ENCODE data around the gene CCDC124.
"Not testable (repeated sequence)": the region's sequence is repeated elsewhere in the genome, so short reads cannot be mapped to it uniquely, and the experiment has no call there.

Gene CCDC124

DNA sequence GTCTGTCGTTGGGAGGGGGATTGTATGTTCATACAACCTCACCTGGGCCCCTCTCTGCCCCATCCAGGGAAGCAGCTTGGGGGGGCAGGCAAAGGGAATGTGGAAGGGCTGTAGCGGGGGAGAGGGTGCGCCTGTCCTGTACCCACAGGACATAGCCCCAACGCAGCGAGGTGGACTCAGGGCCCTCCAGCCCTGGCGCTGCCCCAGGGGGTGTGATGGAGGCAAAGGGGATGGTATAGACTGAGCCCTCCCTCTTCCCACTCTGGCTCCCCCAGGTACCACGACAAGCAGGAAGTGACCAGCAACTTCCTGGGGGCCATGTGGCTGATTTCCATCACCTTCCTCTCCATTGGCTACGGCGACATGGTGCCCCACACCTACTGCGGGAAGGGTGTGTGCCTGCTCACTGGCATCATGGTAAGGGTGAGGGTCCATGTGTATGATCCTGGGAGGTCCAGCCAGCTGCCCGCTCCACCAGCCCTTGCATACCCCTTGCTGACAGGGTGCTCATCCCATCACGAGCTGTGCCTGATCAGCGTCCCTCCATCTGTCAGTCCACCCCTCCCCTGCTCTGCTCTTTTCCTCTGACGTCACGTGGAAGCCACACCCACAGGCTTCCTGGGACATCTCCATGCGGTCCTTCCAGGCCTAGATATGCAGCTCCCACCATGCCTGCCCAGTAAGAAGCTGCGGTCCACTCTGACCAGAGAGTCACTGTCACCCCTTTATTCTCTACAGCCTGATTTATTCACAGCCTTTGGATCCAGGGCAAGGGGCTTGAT is 52.4 kb downstream of the CCDC124 start:
- no peak for DNase-seq (ENCODE audit: low read depth)

DNA sequence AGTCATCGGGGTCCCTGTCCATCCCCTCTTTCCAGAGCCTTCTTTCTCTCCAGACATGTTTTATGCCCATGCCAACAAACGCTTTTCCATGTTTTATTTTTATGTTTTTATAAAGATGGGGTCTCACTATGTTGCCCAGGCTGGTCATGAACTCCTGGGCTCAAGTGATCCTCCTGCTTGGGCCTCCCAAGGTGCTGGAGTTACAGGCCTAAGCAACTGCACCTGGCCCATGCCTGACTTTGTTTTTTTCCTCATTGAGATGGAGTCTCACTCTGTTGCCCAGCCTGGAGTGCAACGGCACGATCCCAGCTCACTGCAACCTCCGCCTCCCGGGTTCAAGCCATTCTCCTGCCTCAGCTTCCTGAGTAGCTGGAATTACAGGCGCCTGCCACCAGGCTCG is 53.8 kb downstream of the CCDC124 start:
- DNase-seq (ENCODE audit: low read depth): not testable (repeated sequence)

DNA sequence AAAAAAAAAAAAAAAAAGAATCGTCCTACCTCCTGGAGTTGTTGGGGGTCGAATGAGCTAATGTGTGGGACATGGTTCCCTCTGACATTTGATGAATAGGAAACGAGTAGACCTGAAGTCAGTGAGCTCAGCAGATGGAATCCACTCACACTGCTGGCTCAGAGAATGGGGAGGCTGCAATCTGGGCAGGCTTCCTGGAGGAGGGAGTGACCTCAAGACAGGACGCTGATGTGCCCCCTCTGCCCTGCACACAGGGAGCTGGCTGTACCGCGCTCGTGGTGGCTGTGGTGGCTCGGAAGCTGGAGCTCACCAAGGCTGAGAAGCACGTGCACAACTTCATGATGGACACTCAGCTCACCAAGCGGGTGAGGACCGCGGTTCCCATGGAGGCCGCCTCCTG is 55.3 kb downstream of the CCDC124 start:
- DNase-seq (ENCODE audit: low read depth): no peak

DNA sequence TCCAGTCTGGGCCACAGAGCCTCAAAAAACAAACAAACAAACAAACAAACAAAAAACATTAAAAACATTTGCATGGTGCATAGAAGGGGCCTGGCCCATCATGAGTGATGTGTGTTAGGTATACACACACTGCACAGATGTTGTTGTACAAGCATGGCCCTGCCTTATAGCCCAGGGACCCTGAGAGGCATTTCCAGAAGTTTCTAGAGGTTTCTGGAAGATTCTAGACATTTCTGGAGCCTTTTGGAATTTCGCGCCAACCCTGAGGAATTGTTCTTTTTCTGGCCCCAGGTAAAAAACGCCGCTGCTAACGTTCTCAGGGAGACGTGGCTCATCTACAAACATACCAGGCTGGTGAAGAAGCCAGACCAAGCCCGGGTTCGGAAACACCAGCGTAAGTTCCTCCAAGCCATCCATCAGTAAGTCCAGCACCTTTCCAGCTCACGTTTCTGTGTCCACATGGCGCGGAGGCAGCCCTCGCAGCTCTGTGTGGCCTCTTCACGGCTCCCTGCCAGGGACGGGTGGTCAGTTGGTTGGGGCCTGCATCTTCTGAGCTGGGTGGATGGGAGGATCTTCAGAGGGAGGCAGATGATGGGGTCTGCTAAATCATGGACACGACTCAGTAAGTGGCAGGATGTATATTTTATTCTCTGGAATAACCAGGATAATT is 56.7 kb downstream of the CCDC124 start:
- DNase-seq (ENCODE audit: low read depth): no peak

DNA sequence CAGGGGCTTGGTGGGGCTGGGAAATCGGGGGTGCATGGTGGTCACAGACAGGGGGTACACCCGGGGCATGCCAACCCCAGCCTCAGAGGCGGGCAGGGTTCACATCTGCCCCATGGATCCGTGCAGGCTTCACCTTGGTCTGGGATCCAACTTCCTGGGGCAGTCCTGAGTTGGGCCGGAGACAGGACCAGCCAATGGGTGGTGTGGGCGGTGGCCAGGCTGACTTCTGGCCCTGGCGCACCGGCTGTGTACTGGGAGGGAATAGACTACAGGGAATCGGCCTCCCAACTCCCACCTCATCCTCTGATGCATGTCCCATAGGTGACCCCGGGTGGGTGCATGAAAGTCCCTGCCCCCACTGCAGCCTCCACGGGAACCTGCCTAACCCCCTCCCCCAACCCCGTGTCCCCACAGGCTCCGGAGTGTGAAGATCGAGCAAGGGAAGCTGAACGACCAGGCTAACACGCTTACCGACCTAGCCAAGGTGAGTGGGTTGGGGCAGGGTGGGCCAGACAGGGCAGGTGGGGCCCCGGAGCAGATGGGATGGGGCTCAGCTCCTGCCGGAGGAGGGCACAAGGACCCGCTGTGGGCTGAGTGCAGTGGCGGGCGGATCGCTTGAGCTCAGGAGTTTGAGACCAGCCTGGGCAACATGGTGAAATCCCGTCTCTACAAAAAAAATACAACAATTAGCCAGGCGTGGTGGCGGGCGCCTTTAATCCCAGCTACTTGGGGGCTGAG is 60.4 kb downstream of the CCDC124 start:
- no peak for DNase-seq (ENCODE audit: low read depth)

Data from stimulated activated CD8-positive, alpha-beta memory T cell treated with anti-CD3 and anti-CD28 coated beads, Interleukin-15, amount 100 ng/mL, for 1 hour (primary cell).